ENCODE data around the gene GAS6.

- TF ChIP-seq TAF1 (IDR thresholded peaks at IDR 0.05; ENCODE audit: low read depth, low read length) (no peak), POLR2A (IDR thresholded peaks at IDR 0.05; ENCODE audit: low read depth, low read length) (no peak), PAX5 (IDR thresholded peaks at IDR 0.05; ENCODE audit: insufficient read depth, low read length, severe bottlenecking) (no peak)
Measured at GRCh38 chr13:113906571-113906970, 42.7 kb upstream of the GAS6 start.
